Osteoblast (primary cell): ENCODE measurements around the gene SAXO1. TPM values are rescaled to one million over a fixed set of nuclear protein-coding genes. Genes with fewer than 3 reads are reported as not detected.
A peak's percentile ranks its signal among the peaks of the same experiment; 100 is the strongest.

Source experiments
- DNase-seq: peaks from one replicate; pipeline ENCODE4 v3.0.0; 2011; ENCODE audit warnings: low spot score, mixed read lengths; ENCODE audit not compliant: insufficient read length; ENCODE audit errors: missing footprints
- H2AFZ ChIP-seq: 2 replicates; pipeline ENCODE4 v1.6.0; 2011; ENCODE audit warnings: mild to moderate bottlenecking, low read length
- H3K27ac ChIP-seq: 2 replicates; pipeline ENCODE4 v1.5.1; 2011; ENCODE audit warnings: mild to moderate bottlenecking, low read depth, low read length, moderate library complexity
- H3K27me3 ChIP-seq: 2 replicates; pipeline ENCODE4 v1.6.0; 2012; ENCODE audit warnings: mild to moderate bottlenecking, control low read depth, inconsistent platforms, low read length, moderate library complexity; ENCODE audit not compliant: insufficient read depth
- H3K36me3 ChIP-seq: 2 replicates; pipeline ENCODE4 v1.5.1; 2011; ENCODE audit warnings: mild to moderate bottlenecking, low read length, control low read depth, moderate library complexity; ENCODE audit not compliant: insufficient read depth
- H3K4me1 ChIP-seq: 2 replicates; pipeline ENCODE4 v1.5.1; 2011; ENCODE audit warnings: mild to moderate bottlenecking, low read length, control low read depth, moderate library complexity; ENCODE audit not compliant: insufficient read depth
- H3K4me2 ChIP-seq: 2 replicates; pipeline ENCODE4 v1.6.0; 2011; ENCODE audit warnings: mild to moderate bottlenecking, low read length; ENCODE audit not compliant: insufficient read depth
- H3K4me3 ChIP-seq: fragments of 200-600 bp; sonication (generic); 3 replicates; pipeline ENCODE4 v1.5.1; 2012; ENCODE audit warnings: mild to moderate bottlenecking, low read length, inconsistent platforms; ENCODE audit not compliant: insufficient read depth
- H3K79me2 ChIP-seq: 2 replicates; pipeline ENCODE4 v1.6.0; 2012; ENCODE audit warnings: mild to moderate bottlenecking, low read length, control low read depth, inconsistent platforms; ENCODE audit not compliant: insufficient read depth
- H3K9me3 ChIP-seq: 2 replicates; pipeline ENCODE4 v1.5.1; 2011; ENCODE audit warnings: low read depth, low read length, control low read depth
- H4K20me1 ChIP-seq: 2 replicates; pipeline ENCODE4 v1.6.0; 2012; ENCODE audit warnings: mild to moderate bottlenecking, low read length, control low read depth; ENCODE audit not compliant: insufficient read depth
- total RNA-seq: library from RNA; depleted of rRNA; stranded (reverse); fragments of >200 nt; gene quantifications from 2 replicates; pipeline ENCODE4 v1.2.3, GENCODE V29; 2012
- TF ChIP-seq, protein P1 (sequence below): IDR thresholded peaks from 2 replicates; pipeline ENCODE4 v1.5.1; 2011; ENCODE audit warnings: mild to moderate bottlenecking, low read depth, low read length, moderate library complexity; ENCODE audit errors: extremely low read depth

The SAXO1 gene
- total RNA-seq, 1 donor: under 0.01 TPM

DNA sequence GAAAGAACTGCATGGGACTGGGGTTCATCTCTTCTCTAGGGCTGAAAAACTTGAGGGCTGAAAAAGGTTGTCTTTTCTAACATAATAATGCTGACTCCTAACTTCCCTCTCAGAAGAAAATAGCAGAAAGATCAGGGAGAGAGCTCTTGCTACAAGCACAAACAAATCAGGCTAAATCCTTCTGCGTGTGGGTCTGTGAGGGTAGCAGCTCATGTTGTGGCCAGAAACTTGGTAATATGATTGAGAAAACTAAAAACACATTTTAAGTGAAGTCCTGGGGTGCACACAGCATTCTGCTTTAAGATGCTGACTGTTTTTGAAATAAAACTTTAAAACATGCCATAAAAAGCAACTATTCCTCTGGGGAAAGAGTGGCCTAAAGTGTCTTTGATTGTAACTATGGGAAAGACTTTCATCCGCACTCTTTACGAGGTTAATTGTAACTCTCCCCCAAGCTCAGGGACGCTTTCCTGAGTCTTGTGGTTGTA is 56.7 kb downstream of the SAXO1 start:
- Histone ChIP-seq H2AFZ (peak overlapping the region; percentile 58), H3K9me3 (no peaks in the 10 kb centered on the region), H3K4me2 (peak overlapping the region; percentile 90), H3K36me3 (no peaks in the 10 kb centered on the region), H3K79me2 (no peaks in the 10 kb centered on the region), H4K20me1 (no peaks in the 10 kb centered on the region), H3K4me1 (peaks cover 34% of the 10 kb centered on the region), H3K27me3 (peaks cover 5% of the 10 kb centered on the region), H3K27ac (peak overlapping the region; percentile 88), H3K4me3 (peak overlapping the region; percentile 64)
- DNase-seq: no peak
- TF ChIP-seq, protein P1, sequence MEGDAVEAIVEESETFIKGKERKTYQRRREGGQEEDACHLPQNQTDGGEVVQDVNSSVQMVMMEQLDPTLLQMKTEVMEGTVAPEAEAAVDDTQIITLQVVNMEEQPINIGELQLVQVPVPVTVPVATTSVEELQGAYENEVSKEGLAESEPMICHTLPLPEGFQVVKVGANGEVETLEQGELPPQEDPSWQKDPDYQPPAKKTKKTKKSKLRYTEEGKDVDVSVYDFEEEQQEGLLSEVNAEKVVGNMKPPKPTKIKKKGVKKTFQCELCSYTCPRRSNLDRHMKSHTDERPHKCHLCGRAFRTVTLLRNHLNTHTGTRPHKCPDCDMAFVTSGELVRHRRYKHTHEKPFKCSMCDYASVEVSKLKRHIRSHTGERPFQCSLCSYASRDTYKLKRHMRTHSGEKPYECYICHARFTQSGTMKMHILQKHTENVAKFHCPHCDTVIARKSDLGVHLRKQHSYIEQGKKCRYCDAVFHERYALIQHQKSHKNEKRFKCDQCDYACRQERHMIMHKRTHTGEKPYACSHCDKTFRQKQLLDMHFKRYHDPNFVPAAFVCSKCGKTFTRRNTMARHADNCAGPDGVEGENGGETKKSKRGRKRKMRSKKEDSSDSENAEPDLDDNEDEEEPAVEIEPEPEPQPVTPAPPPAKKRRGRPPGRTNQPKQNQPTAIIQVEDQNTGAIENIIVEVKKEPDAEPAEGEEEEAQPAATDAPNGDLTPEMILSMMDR: no peak

DNA sequence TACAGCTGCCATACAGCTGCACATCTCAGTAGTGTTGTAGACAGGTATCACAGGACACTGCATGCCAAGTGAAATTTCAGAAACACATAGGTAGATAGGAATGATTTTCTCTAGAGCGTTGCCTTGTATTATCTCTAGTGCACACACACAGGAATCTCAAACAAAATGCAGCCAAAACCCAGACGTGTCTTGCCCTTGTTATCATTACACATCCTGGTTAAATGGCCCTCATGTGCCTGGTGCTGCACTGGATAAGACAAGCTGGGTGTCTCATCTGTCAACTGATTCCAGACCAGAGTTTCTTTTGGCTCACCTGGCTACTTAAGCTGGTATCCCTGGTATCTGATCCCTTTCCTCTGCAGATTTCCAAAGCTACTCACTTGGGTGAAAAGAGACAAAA is 59.7 kb downstream of the SAXO1 start:
- no peaks in the 10 kb centered on the region for H3K79me2 ChIP-seq
- no peak for DNase-seq

DNA sequence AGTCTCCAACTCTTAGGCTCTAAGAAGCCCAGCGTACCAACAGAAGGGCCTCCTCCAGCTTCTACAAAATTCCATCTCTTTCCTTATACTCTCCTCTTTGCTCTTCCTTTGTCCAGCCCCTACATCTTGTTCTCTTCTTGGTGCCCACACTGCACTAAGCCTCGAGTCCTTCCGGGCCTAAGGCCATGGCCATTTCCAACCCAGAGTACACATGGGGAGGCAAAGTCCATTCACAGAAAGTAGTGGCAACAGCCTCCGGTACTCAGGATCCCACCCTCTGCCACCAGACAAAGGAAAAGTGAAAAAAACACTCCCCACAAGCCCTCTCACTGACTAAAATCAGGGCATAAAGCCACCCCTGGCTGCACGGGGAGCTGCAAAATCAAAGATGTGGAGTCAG is 60.3 kb downstream of the SAXO1 start:
- TF ChIP-seq, protein P1: no peak
- Histone ChIP-seq H3K4me2 (no peak overlapping the region), H3K4me3 (no peak overlapping the region), H3K9me3 (no peaks in the 10 kb centered on the region), H2AFZ (no peak overlapping the region), H3K27me3 (peaks cover 5% of the 10 kb centered on the region), H3K79me2 (no peaks in the 10 kb centered on the region), H4K20me1 (no peaks in the 10 kb centered on the region), H3K27ac (no peak overlapping the region), H3K4me1 (peaks cover 22% of the 10 kb centered on the region), H3K36me3 (no peaks in the 10 kb centered on the region)
- no peak for DNase-seq

More for the DNA sequence above, 59.7 kb downstream of the SAXO1 start:
- no peaks in the 10 kb centered on the region for H3K9me3 ChIP-seq
- no peak overlapping the region for H2AFZ ChIP-seq
- H3K4me2 ChIP-seq: no peak overlapping the region
- H3K4me1 ChIP-seq: peaks cover 22% of the 10 kb centered on the region
- TF ChIP-seq, protein P1: no peak
- no peak overlapping the region for H3K27ac ChIP-seq
- H3K27me3 ChIP-seq: peaks cover 5% of the 10 kb centered on the region
- H3K4me3 ChIP-seq: no peak overlapping the region
- H3K36me3 ChIP-seq: no peaks in the 10 kb centered on the region
- H4K20me1 ChIP-seq: no peaks in the 10 kb centered on the region

DNA sequence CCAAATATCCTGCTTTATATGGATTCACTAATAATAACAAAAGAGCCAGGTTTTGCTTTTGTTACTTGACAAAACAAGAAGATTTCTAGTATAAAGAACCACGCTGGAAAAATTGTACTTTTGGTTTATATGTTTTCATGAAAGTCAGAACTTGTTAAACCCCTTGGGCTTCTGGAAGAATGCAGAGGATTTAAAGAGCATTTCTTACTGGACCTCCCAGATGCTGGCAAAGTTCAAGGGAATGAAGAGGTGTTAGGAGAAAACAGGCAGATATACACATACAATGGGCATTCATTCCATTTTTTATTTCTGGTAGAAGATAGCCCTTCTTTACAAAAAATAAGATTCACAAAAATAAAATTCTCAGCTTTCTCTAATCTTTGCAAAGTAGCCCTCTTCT is 61.1 kb downstream of the SAXO1 start:
- Histone ChIP-seq H3K27me3 (peaks cover 5% of the 10 kb centered on the region), H3K79me2 (no peaks in the 10 kb centered on the region)
- TF ChIP-seq, protein P1: no peak

More for the DNA sequence above, 61.1 kb downstream of the SAXO1 start:
- Histone ChIP-seq H3K27ac (no peak overlapping the region), H3K36me3 (no peaks in the 10 kb centered on the region), H3K4me2 (no peak overlapping the region), H2AFZ (no peak overlapping the region), H3K9me3 (no peaks in the 10 kb centered on the region), H3K4me3 (no peak overlapping the region), H3K4me1 (peaks cover 14% of the 10 kb centered on the region), H4K20me1 (no peaks in the 10 kb centered on the region)
- DNase-seq: no peak
